ENCODE data around the gene SUSD3.

SUSD3 gene

GRCh38 chr9:93119953-93120845 is 61.7 kb downstream of the SUSD3 start:
- Histone ChIP-seq H3K27me3 (ENCODE audit: insufficient read depth, poor library complexity, severe bottlenecking) (no peaks in the 10 kb centered on the region), H3K4me3 (replicated peaks; ENCODE audit: insufficient read depth, low read length) (no peak overlapping the region; the same call in 1 of the 2 replicates), H3K27ac (replicated peaks) (peak overlapping the region; percentile 88)
- TF ChIP-seq SPI1 (IDR thresholded peaks at IDR 0.05; ENCODE audit: borderline replicate concordance, low read depth), result peak; percentile 93
- TF ChIP-seq POLR2AphosphoS5 (IDR thresholded peaks at IDR 0.05; ENCODE audit: low read depth), result peak; percentile 96
- peak; percentile 75 for TF ChIP-seq GABPA (IDR thresholded peaks at IDR 0.05; ENCODE audit: low read depth)
- TF ChIP-seq CTCF (IDR thresholded peaks at IDR 0.05; ENCODE audit: insufficient read depth, low read length), result no peak
- TF ChIP-seq REST (IDR thresholded peaks at IDR 0.05; ENCODE audit: insufficient replicate concordance, low read depth), result no peak
- DNase-seq (ENCODE audit: low read depth in 1 of 2, low spot score in 1 of 2), result peak; percentile 93 to 99

- Histone ChIP-seq H3K27ac (replicated peaks) (peak overlapping the region; percentile 88), H3K4me3 (replicated peaks; ENCODE audit: insufficient read depth, low read length) (no peak overlapping the region; the same call in 1 of the 2 replicates), H3K27me3 (ENCODE audit: insufficient read depth, poor library complexity, severe bottlenecking) (no peaks in the 10 kb centered on the region)
- DNase-seq (ENCODE audit: low read depth in 1 of 2, low spot score in 1 of 2), result no peak
- TF ChIP-seq GABPA (IDR thresholded peaks at IDR 0.05; ENCODE audit: low read depth), result no peak
These were observed 62.4 kb downstream of the SUSD3 start for GRCh38 chr9:93120846-93121315.

GRCh38 chr9:93121316-93122241 is 63.1 kb downstream of the SUSD3 start:
- peak overlapping the region; percentile 88 for H3K27ac ChIP-seq (replicated peaks)
- TF ChIP-seq POLR2AphosphoS5 (IDR thresholded peaks at IDR 0.05; ENCODE audit: low read depth) (no peak), REST (IDR thresholded peaks at IDR 0.05; ENCODE audit: insufficient replicate concordance, low read depth) (no peak), CTCF (IDR thresholded peaks at IDR 0.05; ENCODE audit: insufficient read depth, low read length) (no peak), SPI1 (IDR thresholded peaks at IDR 0.05; ENCODE audit: borderline replicate concordance, low read depth) (no peak)
- no peaks in the 10 kb centered on the region for H3K27me3 ChIP-seq (ENCODE audit: insufficient read depth, poor library complexity, severe bottlenecking)
- no peak for DNase-seq (ENCODE audit: low read depth in 1 of 2, low spot score in 1 of 2)
- H3K4me3 ChIP-seq (replicated peaks; ENCODE audit: insufficient read depth, low read length), result no peak overlapping the region

- Histone ChIP-seq H3K4me3 (replicated peaks; ENCODE audit: insufficient read depth, low read length) (no peak overlapping the region), H3K27ac (replicated peaks) (no peak overlapping the region), H3K27me3 (ENCODE audit: insufficient read depth, poor library complexity, severe bottlenecking) (no peaks in the 10 kb centered on the region)
- no peak for TF ChIP-seq REST (IDR thresholded peaks at IDR 0.05; ENCODE audit: insufficient replicate concordance, low read depth)
- TF ChIP-seq POLR2AphosphoS5 (IDR thresholded peaks at IDR 0.05; ENCODE audit: low read depth), result no peak
- no peak for TF ChIP-seq CTCF (IDR thresholded peaks at IDR 0.05; ENCODE audit: insufficient read depth, low read length)
- TF ChIP-seq SPI1 (IDR thresholded peaks at IDR 0.05; ENCODE audit: borderline replicate concordance, low read depth), result no peak
- DNase-seq (ENCODE audit: low read depth in 1 of 2, low spot score in 1 of 2), result no peak
These were observed 64.3 kb downstream of the SUSD3 start for GRCh38 chr9:93122721-93123221.

All from HL-60 (cell line).